Activated naive CD8-positive, alpha-beta T cell treated with anti-CD3 and anti-CD28 coated beads for 36 hours (primary cell): ENCODE data around the gene EPHB2. TPM values are rescaled to one million over a fixed set of nuclear protein-coding genes. Genes with fewer than 3 reads are reported as not detected.
"Not testable (repeated sequence)": the region's sequence is repeated elsewhere in the genome, so short reads cannot be mapped to it uniquely, and the experiment has no call there.

ENCODE experiments used
- DNase-seq: peaks from one replicate; pipeline ENCODE4 v3.0.0; 2021
- H3K27ac Mint-ChIP-seq: one replicate; pipeline ENCODE4 v1.8.0; 2022; ENCODE audit warnings: mild to moderate bottlenecking, moderate library complexity, mixed read lengths
- H3K27me3 Mint-ChIP-seq: one replicate; pipeline ENCODE4 v1.8.0; 2022; ENCODE audit warnings: mild to moderate bottlenecking, mixed read lengths
- H3K36me3 Mint-ChIP-seq: one replicate; pipeline ENCODE4 v1.8.0; 2021; ENCODE audit warnings: mild to moderate bottlenecking, mixed read lengths
- H3K4me1 Mint-ChIP-seq: one replicate; pipeline ENCODE4 v1.8.0; 2021; ENCODE audit warnings: mixed read lengths
- H3K4me3 Mint-ChIP-seq: one replicate; pipeline ENCODE4 v1.8.0; 2022; ENCODE audit warnings: mild to moderate bottlenecking, moderate library complexity, mixed read lengths
- H3K9me3 Mint-ChIP-seq: one replicate; pipeline ENCODE4 v1.8.0; 2022; ENCODE audit warnings: mixed read lengths
- total RNA-seq, 2 experiments: library from RNA; stranded (reverse); gene quantifications; one replicate each; pipeline ENCODE4 v1.2.3, GENCODE V29; 2021

The EPHB2 gene
- total RNA-seq, 2 experiments from 2014 or later, result 0.04 TPM; not detected in 1

DNA sequence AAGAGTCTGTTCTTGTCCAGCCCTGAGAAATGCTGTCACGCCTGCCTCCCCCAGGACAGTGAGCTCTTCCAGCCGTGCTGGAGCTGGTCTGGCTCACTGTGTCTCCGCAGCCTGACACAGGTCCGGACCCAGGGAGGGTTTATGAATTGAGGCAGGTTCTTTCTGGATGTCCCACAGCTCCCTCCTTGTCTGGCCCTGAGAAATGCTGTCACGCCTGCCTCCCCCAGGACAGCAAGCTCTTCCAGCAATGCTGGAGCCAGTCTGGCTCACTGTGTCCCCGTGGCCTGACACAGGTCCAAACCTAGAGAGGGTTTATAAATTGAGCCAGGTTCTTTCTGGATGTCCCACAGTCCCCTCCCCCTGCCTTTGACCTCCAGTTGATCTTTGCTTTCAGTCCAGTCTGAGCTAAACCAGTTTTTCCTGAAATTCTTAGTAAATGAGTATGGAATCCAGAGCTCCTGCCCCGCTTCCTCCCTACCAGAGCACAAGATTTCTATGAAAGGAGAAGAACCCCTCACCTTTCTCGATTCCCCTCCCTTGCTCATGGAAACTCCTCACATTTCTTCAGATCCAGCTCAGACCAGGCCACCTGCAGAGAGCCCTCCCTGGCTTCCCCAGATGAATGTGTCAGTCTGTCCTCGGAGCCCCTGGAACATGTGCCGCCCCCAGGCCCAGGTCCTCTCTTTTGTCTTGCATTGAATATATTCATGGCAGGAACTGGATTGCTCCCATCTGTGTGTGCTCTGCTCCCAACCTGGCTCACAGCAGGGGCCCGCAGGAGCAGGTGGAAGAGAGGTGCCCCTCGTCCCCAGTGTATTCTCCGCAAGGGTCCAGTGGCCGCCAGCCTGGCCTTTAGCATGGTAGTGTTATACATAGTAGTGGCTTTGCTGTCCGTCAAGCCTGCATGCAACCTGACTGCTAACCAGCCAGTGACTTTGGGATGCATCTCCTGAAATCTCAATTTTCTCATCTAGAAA lies 116.3 kb downstream of the EPHB2 start:
- H3K9me3 Mint-ChIP-seq, result no peaks in the 10 kb centered on the region
- no peak overlapping the region for H3K4me3 Mint-ChIP-seq
- no peak for DNase-seq
- no peaks in the 10 kb centered on the region for H3K36me3 Mint-ChIP-seq
- H3K4me1 Mint-ChIP-seq, result no peaks in the 10 kb centered on the region
- no peak overlapping the region for H3K27ac Mint-ChIP-seq
- no peaks in the 10 kb centered on the region for H3K27me3 Mint-ChIP-seq

GRCh38 chr1:22827666-22828483 lies 117.2 kb downstream of the EPHB2 start:
- Mint-ChIP-seq H3K4me3 (no peak overlapping the region), H3K27me3 (no peaks in the 10 kb centered on the region), H3K27ac (no peak overlapping the region), H3K4me1 (no peaks in the 10 kb centered on the region), H3K36me3 (no peaks in the 10 kb centered on the region), H3K9me3 (no peaks in the 10 kb centered on the region)
- no peak for DNase-seq

- Mint-ChIP-seq H3K36me3 (no peaks in the 10 kb centered on the region), H3K4me3 (no peak overlapping the region), H3K9me3 (no peaks in the 10 kb centered on the region), H3K27me3 (no peaks in the 10 kb centered on the region), H3K4me1 (no peaks in the 10 kb centered on the region), H3K27ac (no peak overlapping the region)
- no peak for DNase-seq
These were observed 118.1 kb downstream of the EPHB2 start for GRCh38 chr1:22828484-22829308.

- Mint-ChIP-seq H3K4me3 (no peak overlapping the region), H3K36me3 (no peaks in the 10 kb centered on the region), H3K9me3 (no peaks in the 10 kb centered on the region)
These were observed 118.8 kb downstream of the EPHB2 start for GRCh38 chr1:22829309-22829989.

GRCh38 chr1:22830041-22830566 lies 119.5 kb downstream of the EPHB2 start:
- H3K36me3 Mint-ChIP-seq, result no peaks in the 10 kb centered on the region
- no peaks in the 10 kb centered on the region for H3K9me3 Mint-ChIP-seq
- no peak overlapping the region for H3K27ac Mint-ChIP-seq
- H3K4me1 Mint-ChIP-seq, result no peaks in the 10 kb centered on the region
- no peak for DNase-seq
- H3K4me3 Mint-ChIP-seq, result no peak overlapping the region
- H3K27me3 Mint-ChIP-seq, result no peaks in the 10 kb centered on the region

More at GRCh38 chr1:22829309-22829989, 118.8 kb downstream of the EPHB2 start:
- DNase-seq, result no peak
- H3K27ac Mint-ChIP-seq, result no peak overlapping the region
- no peaks in the 10 kb centered on the region for H3K4me1 Mint-ChIP-seq
- H3K27me3 Mint-ChIP-seq, result no peaks in the 10 kb centered on the region

- no peak for DNase-seq
- Mint-ChIP-seq H3K27ac (no peak overlapping the region), H3K27me3 (no peaks in the 10 kb centered on the region), H3K4me3 (no peak overlapping the region), H3K9me3 (no peaks in the 10 kb centered on the region), H3K4me1 (no peaks in the 10 kb centered on the region), H3K36me3 (no peaks in the 10 kb centered on the region)
These were observed 120.2 kb downstream of the EPHB2 start for GRCh38 chr1:22830757-22831340.

DNA sequence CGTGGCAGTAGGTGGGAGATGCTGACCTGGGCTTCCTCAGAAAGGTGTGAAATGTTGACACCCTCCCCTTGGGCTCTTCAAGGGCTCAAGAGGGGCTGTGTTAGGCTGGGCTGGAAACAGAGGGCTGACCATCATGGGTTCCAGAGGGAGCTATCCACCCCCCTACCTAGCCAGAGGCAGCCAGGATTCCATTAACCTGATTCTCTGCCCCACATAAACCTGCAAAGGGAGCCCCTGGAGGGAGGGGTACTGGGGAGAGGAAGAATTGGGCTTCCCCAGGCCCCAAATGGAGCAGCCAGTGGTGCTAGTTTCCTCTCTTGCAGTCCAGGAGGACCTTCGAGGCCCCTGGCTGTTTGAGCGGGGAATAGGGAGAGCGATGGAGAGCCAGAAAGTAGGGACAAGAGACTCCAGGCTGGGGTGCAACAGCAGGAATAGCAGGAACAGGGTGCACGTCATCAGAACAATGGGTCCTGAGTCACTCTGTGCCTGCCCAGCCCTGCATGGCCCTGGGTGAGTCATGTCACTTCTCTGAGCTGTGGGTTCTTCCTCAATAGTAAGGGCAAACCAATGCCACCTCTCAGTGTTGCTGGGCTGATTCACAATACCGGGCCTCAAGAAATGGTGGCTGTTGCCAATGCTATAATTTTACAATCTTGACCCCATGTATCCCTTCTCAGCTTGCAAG lies 121.2 kb downstream of the EPHB2 start:
- no peaks in the 10 kb centered on the region for H3K9me3 Mint-ChIP-seq
- H3K36me3 Mint-ChIP-seq, result no peaks in the 10 kb centered on the region
- no peaks in the 10 kb centered on the region for H3K4me1 Mint-ChIP-seq
- DNase-seq, result no peak
- H3K27me3 Mint-ChIP-seq, result no peaks in the 10 kb centered on the region
- no peak overlapping the region for H3K27ac Mint-ChIP-seq
- H3K4me3 Mint-ChIP-seq, result no peak overlapping the region

- Mint-ChIP-seq H3K36me3 (no peaks in the 10 kb centered on the region), H3K9me3 (no peaks in the 10 kb centered on the region), H3K27me3 (no peaks in the 10 kb centered on the region), H3K4me1 (no peaks in the 10 kb centered on the region), H3K27ac (no peak overlapping the region), H3K4me3 (no peak overlapping the region)
- DNase-seq, result no peak
These were observed 121.8 kb downstream of the EPHB2 start for GRCh38 chr1:22832414-22832786.

- Mint-ChIP-seq H3K27me3 (peaks cover 6% of the 10 kb centered on the region), H3K4me1 (no peaks in the 10 kb centered on the region), H3K27ac (no peak overlapping the region), H3K9me3 (no peaks in the 10 kb centered on the region), H3K4me3 (no peak overlapping the region), H3K36me3 (no peaks in the 10 kb centered on the region)
- DNase-seq, result no peak
These were observed 123.1 kb downstream of the EPHB2 start for GRCh38 chr1:22833699-22834098.

- H3K9me3 Mint-ChIP-seq, H3K4me1 Mint-ChIP-seq, H3K27me3 Mint-ChIP-seq, H3K27ac Mint-ChIP-seq, H3K36me3 Mint-ChIP-seq, DNase-seq, H3K4me3 Mint-ChIP-seq: not testable (repeated sequence)
These were observed 123.8 kb downstream of the EPHB2 start for GRCh38 chr1:22834420-22834819.

GRCh38 chr1:22835636-22836319 lies 125.1 kb downstream of the EPHB2 start:
- H3K27ac Mint-ChIP-seq, result no peak overlapping the region
- H3K4me3 Mint-ChIP-seq, result no peak overlapping the region
- peaks cover 6% of the 10 kb centered on the region for H3K27me3 Mint-ChIP-seq
- H3K4me1 Mint-ChIP-seq, result no peaks in the 10 kb centered on the region
- no peak for DNase-seq
- no peaks in the 10 kb centered on the region for H3K9me3 Mint-ChIP-seq
- H3K36me3 Mint-ChIP-seq, result no peaks in the 10 kb centered on the region

DNA sequence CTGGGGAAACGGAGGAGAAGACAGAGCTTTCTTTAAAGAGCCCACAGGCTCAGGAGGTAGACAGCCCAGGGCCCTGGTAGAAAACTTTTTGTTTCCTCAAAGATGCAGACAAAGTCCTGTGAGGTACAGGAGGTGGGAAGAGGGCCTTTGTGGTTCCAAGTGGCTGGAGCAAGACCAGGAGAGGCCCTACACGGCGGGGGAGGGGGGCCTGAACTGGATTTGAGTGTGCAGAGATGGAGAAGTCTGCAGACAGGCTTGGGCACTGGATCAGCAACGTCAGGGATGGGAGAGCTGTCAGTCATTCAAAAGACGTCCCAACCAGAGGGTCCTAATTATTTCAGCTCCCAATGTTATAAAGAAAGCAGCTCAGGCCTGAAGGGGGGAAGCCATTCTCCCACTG lies 126.2 kb downstream of the EPHB2 start:
- Mint-ChIP-seq H3K36me3 (no peaks in the 10 kb centered on the region), H3K9me3 (no peaks in the 10 kb centered on the region), H3K27ac (no peak overlapping the region), H3K27me3 (peaks cover 6% of the 10 kb centered on the region), H3K4me3 (no peak overlapping the region), H3K4me1 (no peaks in the 10 kb centered on the region)
- no peak for DNase-seq

DNA sequence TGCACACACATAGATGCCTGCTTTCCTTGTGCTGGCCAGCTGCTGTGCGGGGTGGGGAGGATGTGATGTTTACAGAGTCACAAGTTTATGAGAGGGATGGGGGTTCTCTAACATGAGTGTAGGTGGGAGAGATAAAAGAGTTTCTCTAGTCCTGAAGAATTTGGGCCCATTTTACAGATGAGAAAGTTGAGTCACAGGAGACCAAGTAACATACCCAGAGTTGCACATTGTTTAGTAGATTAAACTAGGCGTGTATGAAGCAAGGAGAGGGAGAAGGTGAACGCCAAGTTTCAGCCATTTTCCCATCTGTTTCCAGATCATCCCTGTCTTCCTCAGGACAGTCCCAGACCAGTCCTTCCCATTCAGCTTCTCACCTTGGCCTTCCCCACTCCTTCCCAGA lies 126.7 kb downstream of the EPHB2 start:
- no peaks in the 10 kb centered on the region for H3K9me3 Mint-ChIP-seq
- no peak for DNase-seq
- no peak overlapping the region for H3K27ac Mint-ChIP-seq
- no peaks in the 10 kb centered on the region for H3K4me1 Mint-ChIP-seq
- no peak overlapping the region for H3K4me3 Mint-ChIP-seq
- peaks cover 7% of the 10 kb centered on the region for H3K27me3 Mint-ChIP-seq
- H3K36me3 Mint-ChIP-seq, result no peaks in the 10 kb centered on the region
